Measurements from ENCODE around the gene RBM46. TPM values are rescaled to one million over a fixed set of nuclear protein-coding genes. Genes with fewer than 3 reads are reported as not detected.

Gene RBM46, protein sequence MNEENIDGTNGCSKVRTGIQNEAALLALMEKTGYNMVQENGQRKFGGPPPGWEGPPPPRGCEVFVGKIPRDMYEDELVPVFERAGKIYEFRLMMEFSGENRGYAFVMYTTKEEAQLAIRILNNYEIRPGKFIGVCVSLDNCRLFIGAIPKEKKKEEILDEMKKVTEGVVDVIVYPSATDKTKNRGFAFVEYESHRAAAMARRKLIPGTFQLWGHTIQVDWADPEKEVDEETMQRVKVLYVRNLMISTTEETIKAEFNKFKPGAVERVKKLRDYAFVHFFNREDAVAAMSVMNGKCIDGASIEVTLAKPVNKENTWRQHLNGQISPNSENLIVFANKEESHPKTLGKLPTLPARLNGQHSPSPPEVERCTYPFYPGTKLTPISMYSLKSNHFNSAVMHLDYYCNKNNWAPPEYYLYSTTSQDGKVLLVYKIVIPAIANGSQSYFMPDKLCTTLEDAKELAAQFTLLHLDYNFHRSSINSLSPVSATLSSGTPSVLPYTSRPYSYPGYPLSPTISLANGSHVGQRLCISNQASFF
- not detected in 5 replicates for total RNA-seq (2022; extraction: Qiagen RNA extraction; ENCODE audit: low read depth)

DNA sequence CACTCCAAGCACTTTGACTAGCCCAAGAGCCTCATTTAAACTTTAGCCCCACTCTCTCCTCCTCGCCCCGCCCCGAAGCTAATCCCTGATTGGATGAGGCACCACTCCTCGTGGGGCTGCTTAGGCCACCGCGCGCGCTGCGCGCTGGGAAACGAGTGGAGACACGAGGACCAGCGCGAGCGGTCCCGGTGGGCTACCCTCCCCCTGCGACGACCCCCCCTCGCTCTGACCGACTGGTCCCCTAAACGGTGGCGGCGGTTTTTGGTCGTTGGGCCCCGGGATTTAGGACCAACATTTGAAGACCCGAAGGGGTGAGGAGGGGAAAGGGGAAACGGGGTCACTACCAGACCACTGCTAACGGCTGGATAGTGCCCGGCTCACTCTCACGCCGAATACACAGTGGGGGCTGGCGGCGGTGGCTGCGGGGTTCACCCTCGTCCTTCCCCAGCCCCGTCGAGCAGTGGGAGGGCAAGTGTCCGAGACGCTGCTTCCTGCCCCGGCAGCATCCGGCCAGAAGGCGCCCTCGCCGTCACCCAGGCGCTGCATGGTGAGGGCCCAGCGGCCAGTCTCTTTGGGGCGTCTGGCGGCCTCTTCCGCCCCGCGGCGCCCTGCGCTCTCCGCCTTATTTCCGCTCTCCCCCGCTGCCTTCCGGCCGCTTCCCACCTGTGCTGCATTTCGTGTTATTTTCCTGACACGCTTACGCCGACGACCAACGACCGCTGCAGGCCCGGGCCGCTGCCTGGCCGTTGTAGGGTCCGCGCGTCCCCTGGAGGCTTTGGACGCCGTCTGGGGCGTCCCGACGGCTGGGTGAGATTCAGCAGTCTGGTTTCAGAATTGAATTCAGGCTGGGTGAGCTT, at the start of gene RBM46:
Gene RBM46, plus strand, starts transcription at position 147 of the 857 bp plus-strand sequence. CDS start 15,481 bp downstream, outside the sequence.

DNA sequence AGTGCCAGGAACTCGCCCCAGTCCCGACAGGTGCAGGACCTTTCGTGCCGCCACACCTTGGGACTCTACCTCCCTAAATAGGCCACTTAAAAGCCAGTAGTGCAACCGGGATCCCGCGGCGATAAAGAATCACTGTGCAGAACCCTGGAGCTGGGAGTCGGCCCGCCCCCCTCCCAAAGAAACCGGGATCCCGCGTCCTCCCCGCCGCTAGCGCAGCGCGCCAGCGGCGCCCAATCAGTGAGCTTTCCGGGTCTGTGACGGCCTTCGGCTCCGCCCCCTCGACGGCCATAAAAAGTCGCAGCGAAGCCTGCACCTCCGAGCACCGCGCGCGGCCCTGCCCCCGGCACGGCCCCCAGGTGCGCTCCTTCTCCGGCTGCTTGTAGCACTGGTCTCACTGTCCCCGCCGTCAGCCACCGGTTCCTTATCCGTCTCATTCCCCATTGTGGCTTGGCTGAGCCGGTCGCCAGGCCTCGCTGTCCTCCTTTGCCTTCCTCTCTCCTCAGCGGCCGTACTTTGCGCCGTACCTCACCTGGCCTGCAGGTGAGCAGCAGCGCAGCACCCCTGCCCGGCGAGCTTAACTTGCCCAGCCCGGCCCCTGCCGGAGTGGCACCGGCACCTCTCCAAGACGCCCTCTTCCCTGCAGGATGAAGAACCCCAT, 37.3 kb upstream of the RBM46 start, which contains the start of gene LRAT:
Gene LRAT, plus strand, starts transcription at position 318 of the 658 bp plus-strand sequence. Its CDS starts 327 bp downstream, at position 645.

Other genes starting within 250 kb of the RBM46 start
- 56.7 to 62.1 TPM (median 59.6 TPM) in 5 replicates for gene PLRG1, start 230.9 kb upstream of the RBM46 start, total RNA-seq (2022; extraction: Qiagen RNA extraction; ENCODE audit: low read depth)
- gene FGB, start 218.3 kb upstream of the RBM46 start, total RNA-seq (2022; extraction: Qiagen RNA extraction; ENCODE audit: low read depth): 9.7 to 19.2 TPM (median 11.3 TPM) in 5 replicates
- 5.8 to 8.7 TPM (median 6.3 TPM) in 5 replicates for gene FGA, start 190.5 kb upstream of the RBM46 start, total RNA-seq (2022; extraction: Qiagen RNA extraction; ENCODE audit: low read depth)
- gene FGG, start 168.6 kb upstream of the RBM46 start, total RNA-seq (2022; extraction: Qiagen RNA extraction; ENCODE audit: low read depth): 4.2 to 7.9 TPM (median 4.8 TPM) in 5 replicates
- gene LRAT, start 37.3 kb upstream of the RBM46 start, total RNA-seq (2022; extraction: Qiagen RNA extraction; ENCODE audit: low read depth): not detected in 5 replicates